Neural cell (in vitro differentiated cells): ENCODE measurements around the gene MYLK. TPM values are rescaled to one million over a fixed set of nuclear protein-coding genes. Genes with fewer than 3 reads are reported as not detected.

Source experiments
- H2AFZ ChIP-seq: fragments of 200-600, 300-800 bp; sonication (generic), shearing (Covaris generic); 2 replicates; pipeline ENCODE4 v1.6.0; 2014; ENCODE audit warnings: low read depth, mild to moderate bottlenecking, antibody characterized with exemption, low read length, moderate library complexity
- H3F3A ChIP-seq: fragments of 200-600 bp; shearing (Covaris generic); 2 replicates; pipeline ENCODE4 v1.6.1; 2016; ENCODE audit warnings: mild to moderate bottlenecking, moderate library complexity, mixed read lengths, antibody characterized with exemption, low read length; ENCODE audit not compliant: insufficient read depth, poor library complexity, severe bottlenecking
- H3K27ac ChIP-seq: fragments of 200-600, 300-800 bp; sonication (generic), shearing (Covaris generic); 2 replicates; pipeline ENCODE4 v1.5.1; 2014; ENCODE audit warnings: mild to moderate bottlenecking, low read length, moderate library complexity
- H3K27me3 ChIP-seq: fragments of 300-800, 200-600 bp; sonication (generic), shearing (Covaris generic); 2 replicates; pipeline ENCODE4 v1.6.0; 2014; ENCODE audit warnings: mild to moderate bottlenecking, low read depth, low read length, moderate library complexity; ENCODE audit not compliant: insufficient read depth
- H3K36me3 ChIP-seq: fragments of 300-800, 200-600 bp; sonication (generic), shearing (Covaris generic); 2 replicates; pipeline ENCODE4 v1.5.1; 2014; ENCODE audit warnings: mild to moderate bottlenecking, antibody characterized with exemption, low read length, moderate library complexity; ENCODE audit not compliant: insufficient read depth
- H3K4me2 ChIP-seq: fragments of 300-800, 200-600 bp; sonication (generic), shearing (Covaris generic); 2 replicates; pipeline ENCODE4 v1.6.0; 2014; ENCODE audit warnings: mild to moderate bottlenecking, low read length
- H3K4me3 ChIP-seq: fragments of 300-800, 200-600 bp; sonication (generic), shearing (Covaris generic); 2 replicates; pipeline ENCODE4 v1.5.1; 2014; ENCODE audit warnings: mild to moderate bottlenecking, low read length, moderate library complexity
- H3K79me2 ChIP-seq: fragments of 200-600 bp; shearing (Covaris generic); replicated peaks from 2 replicates; pipeline ENCODE4 v1.6.0; 2014; ENCODE audit warnings: mild to moderate bottlenecking, low read length, moderate library complexity; ENCODE audit not compliant: insufficient read depth
- H3K9ac ChIP-seq: fragments of 300-800, 200-600 bp; sonication (generic), shearing (Covaris generic); 2 replicates; pipeline ENCODE4 v1.6.1; 2016; ENCODE audit warnings: mild to moderate bottlenecking, low read length, mixed read lengths
- H3K9me2 ChIP-seq: fragments of 200-600 bp; shearing (Covaris generic); 2 replicates; pipeline ENCODE4 v1.6.1; 2016; ENCODE audit warnings: mild to moderate bottlenecking, low read length, mixed read lengths; ENCODE audit not compliant: insufficient read depth
- H3K9me3 ChIP-seq: fragments of 200-600, 300-800 bp; sonication (generic), shearing (Covaris generic); 2 replicates; pipeline ENCODE4 v1.6.1; 2016; ENCODE audit warnings: mild to moderate bottlenecking, mixed run types, low read length, moderate library complexity, mixed read lengths
- H4K20me1 ChIP-seq: fragments of 200-600 bp; shearing (Covaris generic); 2 replicates; pipeline ENCODE4 v1.6.1; 2016; ENCODE audit warnings: mild to moderate bottlenecking, mixed run types; ENCODE audit not compliant: insufficient read depth
- EP300 ChIP-seq: fragments of 450-650 bp; conservative IDR thresholded peaks from 2 replicates; pipeline ENCODE4 v1.6.1; 2014; ENCODE audit warnings: antibody characterized with exemption, mild to moderate bottlenecking, moderate library complexity; ENCODE audit not compliant: poor library complexity, severe bottlenecking
- EZH2 ChIP-seq: fragments of 200-600, 300-800 bp; shearing (Covaris generic), sonication (generic); IDR thresholded peaks from 2 replicates; pipeline ENCODE4 v1.6.1; 2014; ENCODE audit warnings: antibody characterized with exemption, low read length, borderline replicate concordance, mild to moderate bottlenecking; ENCODE audit not compliant: insufficient read depth, poor library complexity, severe bottlenecking
- MXI1 ChIP-seq: fragments of 450-650 bp; conservative IDR thresholded peaks from 2 replicates; pipeline ENCODE4 v1.6.1; 2014; ENCODE audit warnings: antibody characterized with exemption, mild to moderate bottlenecking; ENCODE audit not compliant: poor library complexity, severe bottlenecking
- POLR2AphosphoS5 ChIP-seq: IDR thresholded peaks from 2 replicates; pipeline ENCODE4 v1.6.1; 2012
- RAD21 ChIP-seq: fragments of 450-650 bp; conservative IDR thresholded peaks from 2 replicates; pipeline ENCODE4 v1.6.1; 2014; ENCODE audit warnings: antibody characterized with exemption, mild to moderate bottlenecking, moderate library complexity
- REST ChIP-seq: IDR thresholded peaks from 2 replicates; pipeline ENCODE4 v1.6.1; 2012; ENCODE audit warnings: borderline replicate concordance
- SMC3 ChIP-seq: fragments of 450-650 bp; conservative IDR thresholded peaks from 2 replicates; pipeline ENCODE4 v1.6.1; 2014; ENCODE audit warnings: antibody characterized with exemption, mild to moderate bottlenecking, moderate library complexity; ENCODE audit not compliant: poor library complexity
- TAF1 ChIP-seq: IDR thresholded peaks from 2 replicates; pipeline ENCODE4 v1.6.1; 2012; ENCODE audit warnings: low read depth
- polyA plus RNA-seq: library from polyadenylated mRNA; depleted of rRNA; stranded (reverse); fragments of >200 nt; gene quantifications from 2 replicates; pipeline ENCODE4 v1.2.3, GENCODE V29; 2014
- TF ChIP-seq, protein P1 (sequence below): fragments of 450-650 bp; IDR thresholded peaks from 2 replicates; pipeline ENCODE4 v1.5.1; 2014; ENCODE audit warnings: antibody characterized with exemption, mild to moderate bottlenecking, moderate library complexity; ENCODE audit not compliant: poor library complexity, severe bottlenecking

Gene MYLK
- polyA plus RNA-seq, 1 donor from 2014 or later = 0.43 TPM

DNA sequence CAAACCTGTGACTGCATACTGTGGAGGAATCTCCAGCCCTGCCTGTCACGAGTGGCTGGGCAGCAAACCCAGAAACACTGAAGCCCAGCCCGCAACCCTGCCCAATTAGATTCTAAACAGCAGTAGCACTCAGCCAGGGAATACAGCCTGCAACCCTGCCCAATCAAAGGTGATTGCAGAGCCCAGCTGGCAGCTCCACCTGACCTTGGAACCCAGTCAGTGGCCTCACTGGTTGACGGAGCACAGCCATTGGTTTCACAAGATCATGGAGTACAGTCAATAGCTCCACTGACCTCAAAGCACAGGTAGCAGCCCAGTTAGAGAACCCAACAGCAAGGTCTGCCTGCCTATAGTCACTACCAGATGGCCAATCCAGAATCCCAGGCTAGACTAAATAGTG, 35.2 kb upstream of the MYLK start:
- H3K79me2 ChIP-seq = no peaks in the 10 kb centered on the region
- TF ChIP-seq EZH2 (no peak), RAD21 (no peak), TAF1 (no peak), REST (no peak), SMC3 (no peak), POLR2AphosphoS5 (no peak)
- TF ChIP-seq, protein P1, sequence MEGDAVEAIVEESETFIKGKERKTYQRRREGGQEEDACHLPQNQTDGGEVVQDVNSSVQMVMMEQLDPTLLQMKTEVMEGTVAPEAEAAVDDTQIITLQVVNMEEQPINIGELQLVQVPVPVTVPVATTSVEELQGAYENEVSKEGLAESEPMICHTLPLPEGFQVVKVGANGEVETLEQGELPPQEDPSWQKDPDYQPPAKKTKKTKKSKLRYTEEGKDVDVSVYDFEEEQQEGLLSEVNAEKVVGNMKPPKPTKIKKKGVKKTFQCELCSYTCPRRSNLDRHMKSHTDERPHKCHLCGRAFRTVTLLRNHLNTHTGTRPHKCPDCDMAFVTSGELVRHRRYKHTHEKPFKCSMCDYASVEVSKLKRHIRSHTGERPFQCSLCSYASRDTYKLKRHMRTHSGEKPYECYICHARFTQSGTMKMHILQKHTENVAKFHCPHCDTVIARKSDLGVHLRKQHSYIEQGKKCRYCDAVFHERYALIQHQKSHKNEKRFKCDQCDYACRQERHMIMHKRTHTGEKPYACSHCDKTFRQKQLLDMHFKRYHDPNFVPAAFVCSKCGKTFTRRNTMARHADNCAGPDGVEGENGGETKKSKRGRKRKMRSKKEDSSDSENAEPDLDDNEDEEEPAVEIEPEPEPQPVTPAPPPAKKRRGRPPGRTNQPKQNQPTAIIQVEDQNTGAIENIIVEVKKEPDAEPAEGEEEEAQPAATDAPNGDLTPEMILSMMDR = no peak
- no peaks in the 10 kb centered on the region for H3F3A ChIP-seq
- no peak overlapping the region for H2AFZ ChIP-seq
- H3K4me2 ChIP-seq = no peak overlapping the region
- H3K27ac ChIP-seq = no peak overlapping the region
- no peak overlapping the region for H3K9ac ChIP-seq
- no peak overlapping the region for H3K4me3 ChIP-seq
- H3K36me3 ChIP-seq = peaks cover 20% of the 10 kb centered on the region
- H3K9me2 ChIP-seq = no peaks in the 10 kb centered on the region
- H3K27me3 ChIP-seq = no peaks in the 10 kb centered on the region
- no peaks in the 10 kb centered on the region for H3K9me3 ChIP-seq
- H4K20me1 ChIP-seq = no peaks in the 10 kb centered on the region

GRCh38 chr3:123914829-123915228, 30.7 kb upstream of the MYLK start:
- H3K9me3 ChIP-seq = no peaks in the 10 kb centered on the region
- no peak overlapping the region for H2AFZ ChIP-seq
- no peak overlapping the region for H3K4me3 ChIP-seq
- TF ChIP-seq REST (no peak), EZH2 (no peak), RAD21 (peak; percentile 59), MXI1 (no peak), POLR2AphosphoS5 (peak; percentile 40), SMC3 (peak; percentile 45), EP300 (no peak), TAF1 (no peak)
- TF ChIP-seq, protein P1 = peak; percentile 55
- H3K4me2 ChIP-seq = no peak overlapping the region
- no peaks in the 10 kb centered on the region for H3F3A ChIP-seq
- H3K27ac ChIP-seq = no peak overlapping the region
- no peaks in the 10 kb centered on the region for H3K27me3 ChIP-seq
- no peaks in the 10 kb centered on the region for H3K79me2 ChIP-seq
- no peak overlapping the region for H3K9ac ChIP-seq
- H4K20me1 ChIP-seq = no peaks in the 10 kb centered on the region
- no peaks in the 10 kb centered on the region for H3K9me2 ChIP-seq
- peaks cover 8% of the 10 kb centered on the region for H3K36me3 ChIP-seq
